KMS-11 (cell line): Measurements from ENCODE around the gene ATP8A2.

Experiments
- H2AFZ ChIP-seq: fragments of 200-600 bp; sonication (generic); 2 replicates; pipeline ENCODE4 v1.6.1; 2016; ENCODE audit warnings: antibody characterized with exemption, mixed run types, low read depth
- H3K27ac ChIP-seq: fragments of 200-600 bp; sonication (generic); 2 replicates; pipeline ENCODE4 v1.6.1; 2016; ENCODE audit warnings: mild to moderate bottlenecking, mixed run types
- H3K27me3 ChIP-seq: fragments of 200-600 bp; sonication (generic); 2 replicates; pipeline ENCODE4 v1.6.1; 2017; ENCODE audit warnings: mild to moderate bottlenecking, low read depth, mixed run types, moderate library complexity; ENCODE audit not compliant: insufficient read depth
- H3K36me3 ChIP-seq: fragments of 200-600 bp; sonication (generic); 2 replicates; pipeline ENCODE4 v1.6.1; 2017; ENCODE audit warnings: mild to moderate bottlenecking, mixed run types; ENCODE audit not compliant: insufficient read depth
- H3K4me1 ChIP-seq: fragments of 200-600 bp; sonication (generic); 2 replicates; pipeline ENCODE4 v1.6.1; 2016; ENCODE audit warnings: mild to moderate bottlenecking, low read depth, mixed run types; ENCODE audit not compliant: poor library complexity, severe bottlenecking
- H3K4me2 ChIP-seq: fragments of 200-600 bp; sonication (generic); 2 replicates; pipeline ENCODE4 v1.7.0; 2016; ENCODE audit warnings: mild to moderate bottlenecking, mixed run types
- H3K4me3 ChIP-seq: fragments of 200-600 bp; sonication (generic); IDR thresholded peaks from 2 replicates; pipeline ENCODE4 v1.6.1; 2017; ENCODE audit warnings: low read depth, low read length, mixed read lengths; ENCODE audit not compliant: insufficient read depth
- H3K79me2 ChIP-seq: fragments of 200-600 bp; sonication (generic); 2 replicates; pipeline ENCODE4 v1.6.1; 2016; ENCODE audit warnings: low read depth, mixed run types; ENCODE audit not compliant: insufficient read depth
- H3K9ac ChIP-seq: fragments of 200-600 bp; sonication (generic); 2 replicates; pipeline ENCODE4 v1.6.1; 2016; ENCODE audit warnings: mild to moderate bottlenecking, mixed run types
- H4K20me1 ChIP-seq: fragments of 200-600 bp; sonication (generic); 2 replicates; pipeline ENCODE4 v1.6.1; 2016; ENCODE audit warnings: mild to moderate bottlenecking, mixed run types; ENCODE audit not compliant: insufficient read depth
- TF ChIP-seq, protein P1 (sequence below): fragments of 200-600 bp; sonication (generic); conservative IDR thresholded peaks from 2 replicates; pipeline ENCODE4 v1.6.1; 2017; ENCODE audit warnings: low read depth, mild to moderate bottlenecking, antibody characterized with exemption, low read length, moderate library complexity, mixed read lengths

Gene ATP8A2

DNA sequence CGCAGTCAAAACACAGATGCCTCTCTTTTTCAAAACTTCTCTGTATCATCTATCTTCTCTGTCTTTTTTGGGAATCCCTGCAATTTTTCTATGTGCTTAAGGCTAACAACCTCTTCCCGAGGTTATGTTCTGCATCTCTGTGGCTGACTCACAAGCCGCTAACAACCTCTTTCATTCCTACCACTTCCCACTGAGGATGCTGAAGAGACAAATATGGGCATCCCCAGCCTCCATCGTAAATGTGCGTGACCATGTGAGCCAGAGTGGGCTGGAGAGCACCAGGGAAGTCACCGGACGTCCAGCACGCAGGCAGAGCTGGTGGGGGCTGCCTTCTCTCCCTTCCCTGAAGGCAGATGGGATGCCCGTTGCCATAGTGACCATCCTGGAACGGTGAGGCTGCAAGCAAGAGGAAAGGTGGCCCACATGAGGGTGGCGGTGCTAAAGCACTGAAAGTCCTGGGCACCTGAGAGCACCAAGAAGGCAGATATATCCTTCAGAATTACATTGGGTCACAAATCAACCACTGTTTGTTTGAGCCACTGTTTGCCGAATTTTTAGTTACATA lies 557.2 kb downstream of the ATP8A2 start:
- Histone ChIP-seq H3K27ac (no peak overlapping the region), H3K4me3 (no peak overlapping the region), H2AFZ (no peak overlapping the region), H3K4me2 (no peak overlapping the region), H3K9ac (no peak overlapping the region), H3K27me3 (no peaks in the 10 kb centered on the region), H3K36me3 (no peaks in the 10 kb centered on the region), H4K20me1 (no peaks in the 10 kb centered on the region), H3K79me2 (no peaks in the 10 kb centered on the region), H3K4me1 (no peaks in the 10 kb centered on the region)
- TF ChIP-seq, protein P1, sequence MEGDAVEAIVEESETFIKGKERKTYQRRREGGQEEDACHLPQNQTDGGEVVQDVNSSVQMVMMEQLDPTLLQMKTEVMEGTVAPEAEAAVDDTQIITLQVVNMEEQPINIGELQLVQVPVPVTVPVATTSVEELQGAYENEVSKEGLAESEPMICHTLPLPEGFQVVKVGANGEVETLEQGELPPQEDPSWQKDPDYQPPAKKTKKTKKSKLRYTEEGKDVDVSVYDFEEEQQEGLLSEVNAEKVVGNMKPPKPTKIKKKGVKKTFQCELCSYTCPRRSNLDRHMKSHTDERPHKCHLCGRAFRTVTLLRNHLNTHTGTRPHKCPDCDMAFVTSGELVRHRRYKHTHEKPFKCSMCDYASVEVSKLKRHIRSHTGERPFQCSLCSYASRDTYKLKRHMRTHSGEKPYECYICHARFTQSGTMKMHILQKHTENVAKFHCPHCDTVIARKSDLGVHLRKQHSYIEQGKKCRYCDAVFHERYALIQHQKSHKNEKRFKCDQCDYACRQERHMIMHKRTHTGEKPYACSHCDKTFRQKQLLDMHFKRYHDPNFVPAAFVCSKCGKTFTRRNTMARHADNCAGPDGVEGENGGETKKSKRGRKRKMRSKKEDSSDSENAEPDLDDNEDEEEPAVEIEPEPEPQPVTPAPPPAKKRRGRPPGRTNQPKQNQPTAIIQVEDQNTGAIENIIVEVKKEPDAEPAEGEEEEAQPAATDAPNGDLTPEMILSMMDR, result no peak

GRCh38 chr13:25929816-25930215 lies 558.0 kb downstream of the ATP8A2 start:
- no peaks in the 10 kb centered on the region for H3K27me3 ChIP-seq
- H2AFZ ChIP-seq, result no peak overlapping the region
- H4K20me1 ChIP-seq, result no peaks in the 10 kb centered on the region
- TF ChIP-seq, protein P1, result no peak
- H3K9ac ChIP-seq, result no peak overlapping the region
- no peak overlapping the region for H3K27ac ChIP-seq
- no peak overlapping the region for H3K4me3 ChIP-seq
- H3K4me1 ChIP-seq, result no peaks in the 10 kb centered on the region
- no peaks in the 10 kb centered on the region for H3K79me2 ChIP-seq
- H3K4me2 ChIP-seq, result no peak overlapping the region
- H3K36me3 ChIP-seq, result no peaks in the 10 kb centered on the region

GRCh38 chr13:25930653-25931052 lies 558.9 kb downstream of the ATP8A2 start:
- H3K27me3 ChIP-seq, result no peaks in the 10 kb centered on the region
- no peak overlapping the region for H3K4me2 ChIP-seq
- H3K9ac ChIP-seq, result no peak overlapping the region
- H3K4me3 ChIP-seq, result no peak overlapping the region
- TF ChIP-seq, protein P1, result no peak
- no peaks in the 10 kb centered on the region for H4K20me1 ChIP-seq
- H3K27ac ChIP-seq, result no peak overlapping the region
- no peaks in the 10 kb centered on the region for H3K36me3 ChIP-seq
- no peak overlapping the region for H2AFZ ChIP-seq
- H3K79me2 ChIP-seq, result no peaks in the 10 kb centered on the region
- H3K4me1 ChIP-seq, result no peaks in the 10 kb centered on the region

- TF ChIP-seq, protein P1, result no peak
- Histone ChIP-seq H3K9ac (no peak overlapping the region), H3K27ac (no peak overlapping the region), H3K4me1 (no peaks in the 10 kb centered on the region), H3K4me2 (no peak overlapping the region), H3K36me3 (no peaks in the 10 kb centered on the region), H4K20me1 (no peaks in the 10 kb centered on the region), H2AFZ (no peak overlapping the region), H3K4me3 (no peak overlapping the region), H3K27me3 (no peaks in the 10 kb centered on the region), H3K79me2 (no peaks in the 10 kb centered on the region)
These were observed 560.6 kb downstream of the ATP8A2 start for GRCh38 chr13:25932365-25932764.
